Measurements from ENCODE around the gene BRINP3.
"Not testable (repeated sequence)": the region's sequence is repeated elsewhere in the genome, so short reads cannot be mapped to it uniquely, and the experiment has no call there.

The BRINP3 gene

GRCh38 chr1:190159146-190159545 lies 318.5 kb downstream of the BRINP3 start:
- no peaks in the 10 kb centered on the region for H3K27me3 ChIP-seq (ENCODE audit: low read depth, low read length)
- no peaks in the 10 kb centered on the region for H3K4me1 ChIP-seq (ENCODE audit: control insufficient read depth in 1 of 2, insufficient read depth in 2 of 2, low read length in 2 of 2)
- H3K36me3 ChIP-seq (ENCODE audit: control insufficient read depth in 1 of 2, insufficient read depth in 2 of 2, low read length in 2 of 2): no peaks in the 10 kb centered on the region
- no peak overlapping the region for H3K4me3 ChIP-seq (ENCODE audit: low read depth in 1 of 2, low read length in 2 of 2)
- H3K9me3 ChIP-seq (ENCODE audit: control insufficient read depth in 1 of 2, low read length in 2 of 2): no peaks in the 10 kb centered on the region
- H3K27ac ChIP-seq (ENCODE audit: low read length): no peak overlapping the region

GRCh38 chr1:190154744-190155143 lies 322.9 kb downstream of the BRINP3 start:
- no peaks in the 10 kb centered on the region for H3K9me3 ChIP-seq (ENCODE audit: control insufficient read depth in 1 of 2, low read length in 2 of 2)
- H3K4me1 ChIP-seq (ENCODE audit: control insufficient read depth in 1 of 2, insufficient read depth in 2 of 2, low read length in 2 of 2): no peaks in the 10 kb centered on the region
- H3K36me3 ChIP-seq (ENCODE audit: control insufficient read depth in 1 of 2, insufficient read depth in 2 of 2, low read length in 2 of 2): no peaks in the 10 kb centered on the region
- no peak overlapping the region for H3K4me3 ChIP-seq (ENCODE audit: low read depth in 1 of 2, low read length in 2 of 2)
- no peak overlapping the region for H3K27ac ChIP-seq (ENCODE audit: low read length)
- no peaks in the 10 kb centered on the region for H3K27me3 ChIP-seq (ENCODE audit: low read depth, low read length)

GRCh38 chr1:190147616-190148015 lies 330.0 kb downstream of the BRINP3 start:
- Histone ChIP-seq H3K27me3 (ENCODE audit: low read depth, low read length) (no peaks in the 10 kb centered on the region), H3K36me3 (ENCODE audit: control insufficient read depth in 1 of 2, insufficient read depth in 2 of 2, low read length in 2 of 2) (no peaks in the 10 kb centered on the region), H3K9me3 (ENCODE audit: control insufficient read depth in 1 of 2, low read length in 2 of 2) (no peaks in the 10 kb centered on the region), H3K27ac (ENCODE audit: low read length) (no peak overlapping the region), H3K4me3 (ENCODE audit: low read depth in 1 of 2, low read length in 2 of 2) (no peak overlapping the region), H3K4me1 (ENCODE audit: control insufficient read depth in 1 of 2, insufficient read depth in 2 of 2, low read length in 2 of 2) (no peaks in the 10 kb centered on the region)

GRCh38 chr1:190144650-190145049 lies 333.0 kb downstream of the BRINP3 start:
- H3K9me3 ChIP-seq (ENCODE audit: control insufficient read depth in 1 of 2, low read length in 2 of 2): no peaks in the 10 kb centered on the region
- no peaks in the 10 kb centered on the region for H3K4me1 ChIP-seq (ENCODE audit: control insufficient read depth in 1 of 2, insufficient read depth in 2 of 2, low read length in 2 of 2)
- no peak overlapping the region for H3K27ac ChIP-seq (ENCODE audit: low read length)
- H3K36me3 ChIP-seq (ENCODE audit: control insufficient read depth in 1 of 2, insufficient read depth in 2 of 2, low read length in 2 of 2): no peaks in the 10 kb centered on the region
- H3K4me3 ChIP-seq (ENCODE audit: low read depth in 1 of 2, low read length in 2 of 2): no peak overlapping the region
- no peaks in the 10 kb centered on the region for H3K27me3 ChIP-seq (ENCODE audit: low read depth, low read length)

GRCh38 chr1:190140644-190141043 lies 337.0 kb downstream of the BRINP3 start:
- Histone ChIP-seq H3K27me3 (ENCODE audit: low read depth, low read length) (no peaks in the 10 kb centered on the region), H3K4me3 (ENCODE audit: low read depth in 1 of 2, low read length in 2 of 2) (no peak overlapping the region), H3K27ac (ENCODE audit: low read length) (no peak overlapping the region), H3K4me1 (ENCODE audit: control insufficient read depth in 1 of 2, insufficient read depth in 2 of 2, low read length in 2 of 2) (no peaks in the 10 kb centered on the region), H3K36me3 (ENCODE audit: control insufficient read depth in 1 of 2, insufficient read depth in 2 of 2, low read length in 2 of 2) (no peaks in the 10 kb centered on the region), H3K9me3 (ENCODE audit: control insufficient read depth in 1 of 2, low read length in 2 of 2) (no peaks in the 10 kb centered on the region)

- Histone ChIP-seq H3K27me3 (ENCODE audit: low read depth, low read length) (no peaks in the 10 kb centered on the region), H3K27ac (ENCODE audit: low read length) (no peak overlapping the region), H3K4me3 (ENCODE audit: low read depth in 1 of 2, low read length in 2 of 2) (no peak overlapping the region), H3K4me1 (ENCODE audit: control insufficient read depth in 1 of 2, insufficient read depth in 2 of 2, low read length in 2 of 2) (no peaks in the 10 kb centered on the region), H3K9me3 (ENCODE audit: control insufficient read depth in 1 of 2, low read length in 2 of 2) (no peaks in the 10 kb centered on the region), H3K36me3 (ENCODE audit: control insufficient read depth in 1 of 2, insufficient read depth in 2 of 2, low read length in 2 of 2) (no peaks in the 10 kb centered on the region)
These were observed 339.0 kb downstream of the BRINP3 start for GRCh38 chr1:190138702-190139101.

GRCh38 chr1:190138266-190138665 lies 339.4 kb downstream of the BRINP3 start:
- Histone ChIP-seq H3K27me3 (ENCODE audit: low read depth, low read length) (no peaks in the 10 kb centered on the region), H3K36me3 (ENCODE audit: control insufficient read depth in 1 of 2, insufficient read depth in 2 of 2, low read length in 2 of 2) (no peaks in the 10 kb centered on the region), H3K27ac (ENCODE audit: low read length) (no peak overlapping the region), H3K4me3 (ENCODE audit: low read depth in 1 of 2, low read length in 2 of 2) (no peak overlapping the region), H3K9me3 (ENCODE audit: control insufficient read depth in 1 of 2, low read length in 2 of 2) (no peaks in the 10 kb centered on the region), H3K4me1 (ENCODE audit: control insufficient read depth in 1 of 2, insufficient read depth in 2 of 2, low read length in 2 of 2) (no peaks in the 10 kb centered on the region)

- Histone ChIP-seq H3K36me3 (ENCODE audit: control insufficient read depth in 1 of 2, insufficient read depth in 2 of 2, low read length in 2 of 2) (no peaks in the 10 kb centered on the region), H3K27ac (ENCODE audit: low read length) (no peak overlapping the region), H3K27me3 (ENCODE audit: low read depth, low read length) (no peaks in the 10 kb centered on the region), H3K9me3 (ENCODE audit: control insufficient read depth in 1 of 2, low read length in 2 of 2) (no peaks in the 10 kb centered on the region), H3K4me1 (ENCODE audit: control insufficient read depth in 1 of 2, insufficient read depth in 2 of 2, low read length in 2 of 2) (no peaks in the 10 kb centered on the region), H3K4me3 (ENCODE audit: low read depth in 1 of 2, low read length in 2 of 2) (no peak overlapping the region)
These were observed 348.3 kb downstream of the BRINP3 start for GRCh38 chr1:190129366-190129765.

GRCh38 chr1:190126728-190127127 lies 350.9 kb downstream of the BRINP3 start:
- Histone ChIP-seq H3K4me3 (ENCODE audit: low read depth in 1 of 2, low read length in 2 of 2) (no peak overlapping the region), H3K27ac (ENCODE audit: low read length) (no peak overlapping the region), H3K27me3 (ENCODE audit: low read depth, low read length) (no peaks in the 10 kb centered on the region), H3K4me1 (ENCODE audit: control insufficient read depth in 1 of 2, insufficient read depth in 2 of 2, low read length in 2 of 2) (no peaks in the 10 kb centered on the region), H3K36me3 (ENCODE audit: control insufficient read depth in 1 of 2, insufficient read depth in 2 of 2, low read length in 2 of 2) (no peaks in the 10 kb centered on the region), H3K9me3 (ENCODE audit: control insufficient read depth in 1 of 2, low read length in 2 of 2) (no peaks in the 10 kb centered on the region)

GRCh38 chr1:190124068-190124467 lies 353.6 kb downstream of the BRINP3 start:
- H3K36me3 ChIP-seq (ENCODE audit: control insufficient read depth in 1 of 2, insufficient read depth in 2 of 2, low read length in 2 of 2): no peaks in the 10 kb centered on the region

GRCh38 chr1:190120564-190120963 lies 357.1 kb downstream of the BRINP3 start:
- not testable (repeated sequence) for H3K4me1 ChIP-seq (ENCODE audit: control insufficient read depth in 1 of 2, insufficient read depth in 2 of 2, low read length in 2 of 2); H3K27ac ChIP-seq (ENCODE audit: low read length); H3K36me3 ChIP-seq (ENCODE audit: control insufficient read depth in 1 of 2, insufficient read depth in 2 of 2, low read length in 2 of 2)

More at GRCh38 chr1:190124068-190124467, 353.6 kb downstream of the BRINP3 start:
- Histone ChIP-seq H3K9me3 (ENCODE audit: control insufficient read depth in 1 of 2, low read length in 2 of 2) (no peaks in the 10 kb centered on the region), H3K27me3 (ENCODE audit: low read depth, low read length) (no peaks in the 10 kb centered on the region), H3K4me3 (ENCODE audit: low read depth in 1 of 2, low read length in 2 of 2) (no peak overlapping the region), H3K27ac (ENCODE audit: low read length) (no peak overlapping the region), H3K4me1 (ENCODE audit: control insufficient read depth in 1 of 2, insufficient read depth in 2 of 2, low read length in 2 of 2) (no peaks in the 10 kb centered on the region)

GRCh38 chr1:190119683-190120082 lies 358.0 kb downstream of the BRINP3 start:
- Histone ChIP-seq H3K4me3 (ENCODE audit: low read depth in 1 of 2, low read length in 2 of 2) (no peak overlapping the region), H3K9me3 (ENCODE audit: control insufficient read depth in 1 of 2, low read length in 2 of 2) (no peaks in the 10 kb centered on the region), H3K36me3 (ENCODE audit: control insufficient read depth in 1 of 2, insufficient read depth in 2 of 2, low read length in 2 of 2) (no peaks in the 10 kb centered on the region), H3K27ac (ENCODE audit: low read length) (no peak overlapping the region), H3K27me3 (ENCODE audit: low read depth, low read length) (no peaks in the 10 kb centered on the region), H3K4me1 (ENCODE audit: control insufficient read depth in 1 of 2, insufficient read depth in 2 of 2, low read length in 2 of 2) (no peaks in the 10 kb centered on the region)

More at GRCh38 chr1:190120564-190120963, 357.1 kb downstream of the BRINP3 start:
- H3K27me3 ChIP-seq (ENCODE audit: low read depth, low read length); H3K4me3 ChIP-seq (ENCODE audit: low read depth in 1 of 2, low read length in 2 of 2); H3K9me3 ChIP-seq (ENCODE audit: control insufficient read depth in 1 of 2, low read length in 2 of 2): not testable (repeated sequence)

Data from muscle layer of duodenum (tissue), 2 donors.